Smooth muscle cell of trachea (primary cell): ENCODE results near the gene TUBGCP5. TPM values are rescaled to one million over a fixed set of nuclear protein-coding genes. Genes with fewer than 3 reads are reported as not detected.

Experiments used
- total RNA-seq: library from RNA; depleted of rRNA; stranded (reverse); fragments of >200 nt; gene quantifications from 2 replicates; pipeline ENCODE4 v1.2.1, GENCODE V29; 2014

The TUBGCP5 gene
- 18.7 and 25.2 TPM in 2 replicates for total RNA-seq

DNA sequence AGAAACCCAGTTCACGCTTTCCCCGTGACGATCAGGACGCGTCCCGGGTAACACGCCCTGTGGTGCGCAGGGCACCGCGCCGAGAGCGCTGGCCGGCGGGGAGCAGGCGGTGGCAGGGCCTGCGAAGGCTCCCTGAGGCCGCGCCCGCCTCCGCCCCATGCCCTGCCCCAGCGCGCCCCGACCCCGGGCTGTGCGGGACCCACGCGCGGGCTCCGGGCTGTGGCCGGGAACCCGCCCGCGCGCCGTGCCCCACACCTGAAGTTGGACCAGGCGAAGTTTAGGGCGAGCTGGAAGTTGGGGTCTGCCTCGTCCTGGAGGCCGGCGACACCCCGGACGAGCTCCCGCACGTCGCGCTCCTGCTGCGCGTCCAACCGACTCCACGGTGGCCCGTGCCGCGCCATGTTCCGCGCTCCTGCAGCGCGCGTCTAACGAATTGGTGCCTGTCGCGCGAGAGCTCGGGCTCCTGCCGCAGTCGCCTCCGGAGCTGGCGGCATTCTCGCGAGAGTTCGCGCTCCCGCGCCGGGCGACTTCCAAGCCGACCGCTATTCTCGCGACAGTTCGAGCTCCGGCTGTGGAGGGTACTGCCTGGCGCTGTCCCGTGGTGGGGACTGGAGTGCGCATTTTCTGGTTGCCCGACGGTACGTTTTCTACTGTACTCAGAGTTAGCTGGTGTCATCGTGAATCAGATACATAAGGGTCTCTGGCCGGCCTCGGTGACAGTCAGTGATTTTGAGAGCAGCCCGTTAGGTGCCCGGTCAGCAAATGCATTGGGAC is at the start of gene TUBGCP5:
Gene TUBGCP5 (minus strand): TSS at position 427 of the 774 bp plus-strand sequence. CDS start 26 bp downstream, at position 401.

DNA sequence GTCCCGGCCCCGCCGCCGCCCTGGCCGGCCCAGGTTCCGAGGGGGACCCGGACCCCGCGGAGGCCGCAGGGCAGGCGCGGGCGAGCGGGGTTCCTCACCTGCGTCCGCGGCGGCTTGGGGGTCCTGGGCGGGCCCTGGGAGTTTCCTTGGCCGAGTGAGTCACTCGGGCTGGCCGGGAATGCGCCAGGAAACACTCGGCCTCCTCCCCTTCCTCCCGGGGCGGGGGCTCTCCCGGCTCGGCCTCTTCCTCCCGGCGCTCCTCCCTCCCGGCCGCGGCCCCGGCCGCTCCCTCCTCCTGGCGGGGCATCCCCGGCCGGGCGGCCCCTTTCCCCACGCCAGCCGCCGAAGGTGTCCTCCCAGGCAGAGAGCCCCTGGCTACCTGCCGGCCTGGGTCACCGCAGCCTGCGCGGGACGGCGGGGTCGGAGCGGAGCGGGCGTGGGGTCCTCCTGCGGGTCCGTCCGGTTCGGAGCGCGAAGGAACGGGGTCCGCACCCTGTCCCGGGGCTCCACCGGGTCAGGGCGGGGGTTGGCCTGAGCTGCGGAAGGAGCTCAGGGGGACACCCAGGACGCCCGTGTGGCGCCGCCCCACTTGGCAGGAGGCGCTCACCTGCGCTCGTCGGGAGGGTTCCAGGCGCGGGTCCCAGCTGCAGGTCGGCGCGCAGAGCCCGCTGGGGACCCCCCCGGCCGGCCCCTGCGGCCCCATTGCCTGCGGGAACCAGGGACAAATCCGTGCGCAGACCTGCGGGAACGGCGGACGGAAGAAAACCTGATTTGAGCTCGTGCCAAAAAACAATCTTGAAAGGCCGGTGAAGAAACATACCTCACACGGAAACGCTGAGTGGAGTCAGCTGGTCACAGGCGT is 58.9 kb downstream of the TUBGCP5 start, which contains the start of gene CYFIP1:
Gene CYFIP1 (minus strand): TSS at position 180 of the 862 bp plus-strand sequence. CDS start 33,083 bp downstream, outside the sequence.

Other genes starting within 250 kb of the TUBGCP5 start
- gene NIPA2, start 200.9 kb downstream of the TUBGCP5 start, total RNA-seq, result 53.2 and 53.9 TPM in 2 replicates
- gene CYFIP1, start 59.2 kb downstream of the TUBGCP5 start, total RNA-seq, result 121 and 131 TPM in 2 replicates
- not detected in 2 replicates for gene GOLGA6L1, start 97.3 kb upstream of the TUBGCP5 start, total RNA-seq